Measurements from ENCODE around the gene MYO7A.

MYO7A gene

DNA sequence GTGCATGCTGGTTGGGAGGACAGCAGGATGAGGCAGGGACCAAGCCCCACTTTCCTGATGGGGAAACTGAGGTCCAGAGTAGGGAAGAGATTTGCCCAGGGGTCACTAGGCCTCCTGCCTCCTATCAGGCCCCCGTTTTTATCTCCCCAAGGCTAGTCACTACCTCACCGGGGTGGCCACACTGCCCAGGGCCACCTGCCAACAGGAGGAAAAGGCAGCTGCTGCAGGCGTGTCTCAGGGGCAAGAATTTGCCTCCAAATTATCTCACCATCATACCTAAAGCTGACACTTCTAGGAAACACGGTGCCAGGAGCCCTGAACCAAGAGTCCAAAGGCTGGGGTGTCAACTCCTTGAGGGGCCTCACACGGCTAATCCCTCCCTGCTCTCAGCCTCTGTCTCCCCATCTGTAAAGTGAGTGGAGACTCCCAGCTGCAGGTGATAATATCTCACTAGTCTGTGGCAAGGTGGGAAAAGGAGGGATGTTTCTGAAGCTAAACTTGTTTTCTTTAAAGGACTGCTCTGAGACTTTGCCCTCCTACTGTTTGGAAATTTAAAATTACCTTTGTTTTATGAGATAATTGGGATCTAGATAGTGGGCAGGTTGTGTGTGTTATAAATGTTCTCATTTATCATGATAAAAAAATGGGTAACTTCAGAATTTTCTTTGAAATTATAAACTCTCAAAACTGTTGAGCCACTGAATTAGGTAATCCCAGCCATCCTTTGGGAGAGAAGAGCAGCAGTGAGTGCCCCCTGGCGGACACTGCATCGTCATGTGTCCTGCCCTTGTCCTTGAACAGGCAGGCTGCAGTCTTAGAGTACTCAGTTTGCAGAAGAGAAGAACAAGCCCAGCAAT is 60.0 kb downstream of the MYO7A start:
- DNase-seq: peak; percentile 70

DNA sequence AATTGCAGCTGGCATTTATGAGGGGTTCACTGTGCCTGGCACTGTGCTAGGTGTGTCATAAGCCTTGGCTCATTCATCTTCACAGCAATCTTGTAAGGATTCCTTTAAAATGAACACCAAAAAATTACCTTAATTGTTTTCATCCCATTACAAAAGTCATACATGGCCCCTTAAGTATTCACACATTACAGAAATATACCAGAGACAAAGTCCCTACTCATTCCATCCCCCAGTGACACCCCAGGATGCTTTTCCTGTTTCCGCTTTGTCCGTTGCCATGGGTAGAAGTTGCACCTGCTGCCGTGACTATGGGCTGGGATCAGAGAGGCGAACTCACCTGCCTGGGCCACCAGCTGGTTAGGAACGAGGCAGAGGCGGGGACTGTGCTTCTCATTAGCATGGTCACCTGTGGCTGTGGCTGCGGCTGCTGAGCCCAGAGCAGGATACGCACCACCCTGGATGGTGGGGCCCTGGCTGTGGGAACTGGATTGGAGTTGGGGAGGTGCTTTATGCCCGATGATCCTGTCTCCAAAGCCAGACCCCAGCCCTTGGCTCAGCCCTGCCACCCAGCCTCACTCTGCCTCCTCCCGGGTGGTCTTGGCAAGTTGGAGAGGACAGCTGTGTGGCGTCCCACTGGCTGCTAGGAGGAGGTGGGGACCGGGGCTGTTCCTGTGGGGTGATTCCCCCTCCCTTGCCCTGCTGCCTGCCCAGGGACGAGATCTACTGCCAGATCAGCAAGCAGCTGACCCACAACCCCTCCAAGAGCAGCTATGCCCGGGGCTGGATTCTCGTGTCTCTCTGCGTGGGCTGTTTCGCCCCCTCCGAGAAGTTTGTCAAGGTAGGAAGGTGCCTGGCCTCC is 60.8 kb downstream of the MYO7A start:
- no peak for DNase-seq

DNA sequence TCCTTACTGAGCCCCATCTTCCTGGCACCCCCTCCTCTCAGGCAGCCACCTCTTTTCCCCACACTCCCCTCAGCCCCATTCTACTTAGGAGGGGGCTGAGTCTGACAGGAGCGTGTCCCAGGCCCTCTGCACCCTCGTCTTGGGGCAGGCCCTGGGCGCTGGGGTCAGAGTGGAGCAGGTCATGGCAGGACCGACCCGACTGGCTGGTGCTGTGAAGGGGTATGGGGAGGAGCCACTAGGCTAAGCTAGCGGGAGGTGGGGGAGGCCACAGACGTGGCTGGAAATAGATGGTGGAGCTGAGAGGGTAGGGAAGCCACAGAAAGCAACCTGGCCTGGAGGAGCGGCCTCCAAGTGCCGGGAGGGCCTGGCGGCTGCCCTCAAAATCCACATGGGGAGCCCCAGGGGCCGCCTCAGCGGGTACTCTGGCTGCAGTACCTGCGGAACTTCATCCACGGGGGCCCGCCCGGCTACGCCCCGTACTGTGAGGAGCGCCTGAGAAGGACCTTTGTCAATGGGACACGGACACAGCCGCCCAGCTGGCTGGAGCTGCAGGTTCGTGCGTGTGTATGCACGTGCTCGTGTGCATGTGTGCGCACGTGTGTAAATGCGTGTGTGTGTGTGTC is 61.7 kb downstream of the MYO7A start:
- no peak for DNase-seq

DNA sequence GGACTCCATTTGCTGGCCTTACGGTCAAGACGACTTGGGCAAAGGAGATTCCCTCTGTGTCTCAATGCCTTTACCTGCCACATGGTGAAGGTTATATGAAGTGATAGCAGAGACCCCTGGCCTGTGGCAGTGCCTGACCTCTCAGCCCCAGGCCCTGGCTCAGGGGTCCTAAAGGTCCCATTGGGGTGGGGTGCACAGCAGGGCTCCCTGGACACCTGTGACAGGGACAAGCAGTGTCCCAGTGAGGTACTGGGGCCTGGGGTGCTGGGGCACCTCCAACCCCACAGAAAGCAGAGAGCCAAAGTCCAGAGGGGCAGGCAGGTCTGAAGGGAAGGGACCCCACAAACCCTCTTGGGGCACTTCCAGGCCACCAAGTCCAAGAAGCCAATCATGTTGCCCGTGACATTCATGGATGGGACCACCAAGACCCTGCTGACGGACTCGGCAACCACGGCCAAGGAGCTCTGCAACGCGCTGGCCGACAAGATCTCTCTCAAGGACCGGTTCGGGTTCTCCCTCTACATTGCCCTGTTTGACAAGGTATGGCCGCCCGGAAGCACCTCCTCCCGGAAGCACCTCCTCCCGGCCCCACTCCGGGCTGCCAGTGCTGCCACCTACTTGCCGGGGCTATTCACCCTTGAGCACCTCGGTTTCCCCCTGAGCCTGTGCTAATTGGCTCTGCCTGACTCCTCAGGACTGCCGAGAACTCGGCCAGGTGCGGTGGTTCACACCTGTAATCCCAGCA is 62.5 kb downstream of the MYO7A start:
- DNase-seq: no peak

DNA sequence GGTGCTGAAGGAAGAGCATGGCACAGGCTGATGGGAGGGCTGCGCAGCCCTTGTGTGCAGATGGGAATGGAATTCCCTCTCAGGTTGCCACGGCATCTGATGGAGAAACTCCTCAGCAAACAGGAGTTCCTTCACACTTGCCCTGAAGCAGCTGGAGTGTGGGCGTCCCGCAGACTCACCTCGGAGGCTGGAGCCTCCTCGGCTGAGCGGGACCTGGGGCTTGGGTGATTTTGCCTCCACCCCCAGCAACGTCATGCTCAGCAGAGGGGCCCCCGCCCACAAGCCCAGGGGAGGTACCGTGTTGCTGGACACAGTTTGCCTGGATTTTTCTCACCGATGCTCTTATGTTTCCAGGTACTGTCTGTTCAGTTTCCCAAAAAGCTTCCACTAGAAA is 63.4 kb downstream of the MYO7A start:
- DNase-seq: no peak

DNA sequence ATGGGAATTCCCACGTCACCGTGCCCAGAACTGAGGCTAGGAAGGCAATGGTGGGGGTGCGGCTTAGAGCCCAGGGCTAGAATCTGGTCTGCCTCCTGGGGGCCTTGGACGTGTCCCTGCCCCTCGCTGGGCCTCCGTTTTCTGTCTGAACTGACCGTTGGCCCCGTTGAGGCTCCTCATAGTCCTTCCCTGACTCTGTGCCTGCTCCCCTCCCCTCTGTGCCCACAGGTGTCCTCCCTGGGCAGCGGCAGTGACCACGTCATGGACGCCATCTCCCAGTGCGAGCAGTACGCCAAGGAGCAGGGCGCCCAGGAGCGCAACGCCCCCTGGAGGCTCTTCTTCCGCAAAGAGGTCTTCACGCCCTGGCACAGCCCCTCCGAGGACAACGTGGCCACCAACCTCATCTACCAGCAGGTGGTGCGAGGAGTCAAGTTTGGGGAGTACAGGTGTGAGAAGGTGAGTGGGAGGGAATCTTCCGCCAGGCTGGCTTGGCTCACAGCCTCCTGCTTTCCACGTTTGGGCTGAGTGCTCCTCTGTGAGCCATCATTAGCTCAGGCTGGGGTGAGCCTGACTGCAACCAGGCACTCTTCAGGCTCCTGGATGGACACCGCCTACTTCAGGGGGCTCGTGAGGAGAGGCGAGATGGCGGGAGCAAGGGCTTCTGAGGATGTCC is 63.9 kb downstream of the MYO7A start:
- peak; percentile 3 for DNase-seq

DNA sequence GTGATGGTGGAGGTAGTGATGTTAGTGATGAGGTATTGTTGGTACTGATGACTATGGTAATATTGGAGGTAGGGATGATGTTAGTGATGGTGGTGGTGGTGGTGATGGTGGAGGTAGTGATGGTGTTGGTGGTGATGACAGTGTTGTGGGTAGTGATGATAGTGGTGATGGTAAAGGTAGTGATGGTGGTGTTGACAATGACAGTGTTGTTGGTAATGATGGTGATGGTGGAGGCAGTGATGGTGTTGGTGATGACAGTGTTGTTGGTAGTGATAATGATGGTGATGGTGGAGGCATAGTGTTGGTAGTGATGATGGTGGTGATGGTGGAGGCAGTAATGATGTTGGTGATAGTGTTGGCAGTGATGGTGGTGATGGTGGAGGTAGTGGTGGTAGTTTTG is 65.1 kb downstream of the MYO7A start:
- DNase-seq: no peak

DNA sequence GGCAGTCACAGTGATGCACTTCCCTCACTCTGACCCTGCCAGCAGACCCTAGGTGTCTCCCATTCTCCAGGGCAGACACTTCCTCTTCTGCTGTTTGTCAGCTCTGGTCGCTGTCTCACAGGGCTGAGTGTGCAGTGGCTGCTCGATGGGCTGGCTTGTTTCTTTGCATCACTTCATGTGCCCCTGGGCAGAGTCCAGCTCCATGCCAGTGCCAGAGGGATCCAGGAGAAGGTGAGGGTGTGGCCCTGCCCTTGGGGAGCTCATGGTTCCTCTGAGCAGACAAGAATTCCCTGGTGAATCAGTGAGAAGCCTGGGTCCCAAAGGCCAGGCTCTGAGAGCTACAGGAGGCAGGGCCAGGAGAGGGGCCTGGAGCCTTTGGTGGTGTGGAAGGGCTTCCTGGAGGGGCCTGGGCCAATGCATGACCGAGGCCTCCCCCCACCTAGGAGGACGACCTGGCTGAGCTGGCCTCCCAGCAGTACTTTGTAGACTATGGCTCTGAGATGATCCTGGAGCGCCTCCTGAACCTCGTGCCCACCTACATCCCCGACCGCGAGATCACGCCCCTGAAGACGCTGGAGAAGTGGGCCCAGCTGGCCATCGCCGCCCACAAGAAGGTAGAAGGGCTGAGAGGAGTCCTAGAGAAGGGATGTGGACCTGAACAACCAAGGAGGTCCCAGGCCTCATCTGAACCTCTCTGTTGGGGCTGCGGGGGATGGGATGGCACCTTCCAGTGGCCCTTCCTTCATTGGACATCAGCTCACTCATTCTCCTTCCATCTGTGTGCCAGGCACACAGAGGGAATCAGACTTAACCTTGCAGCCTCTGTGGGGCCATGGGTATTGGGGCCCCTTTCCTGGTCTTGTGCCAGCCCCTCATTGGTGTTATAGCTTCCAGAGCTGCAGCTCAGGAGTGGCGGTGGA is 66.1 kb downstream of the MYO7A start:
- DNase-seq: no peak

DNA sequence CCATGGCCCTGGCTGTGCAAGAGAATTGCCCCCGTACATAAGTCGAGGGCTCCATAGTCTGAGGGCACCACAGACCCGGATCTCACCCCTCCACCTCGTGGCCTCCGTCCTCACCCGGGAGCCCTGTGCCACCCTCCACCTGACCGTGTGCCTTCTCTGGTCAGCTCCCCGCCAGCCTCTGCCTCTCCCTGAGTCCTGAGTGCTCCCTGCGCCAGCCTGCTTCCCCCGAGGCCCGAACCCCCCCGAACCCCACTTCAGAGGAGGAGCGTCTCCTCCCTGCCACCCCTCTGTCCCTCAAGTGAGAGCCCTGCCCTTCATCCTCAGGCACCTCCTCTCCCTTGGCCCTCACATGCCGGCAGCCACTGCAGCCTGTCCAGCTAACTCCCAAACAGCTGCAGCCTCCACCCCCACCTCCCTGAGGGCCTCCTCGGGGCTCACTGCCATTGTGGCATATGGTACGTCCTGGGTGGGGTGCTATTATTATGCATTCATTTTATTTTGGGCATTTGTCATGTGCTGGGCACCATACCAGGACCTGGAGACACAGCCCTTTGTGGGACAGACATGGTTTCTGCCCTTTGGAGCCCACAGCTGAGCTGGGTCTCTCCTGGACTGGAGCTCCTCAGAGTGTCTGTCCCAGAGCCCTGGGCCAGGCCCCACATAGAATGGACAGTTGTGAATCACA is 67.2 kb downstream of the MYO7A start:
- DNase-seq: no peak

DNA sequence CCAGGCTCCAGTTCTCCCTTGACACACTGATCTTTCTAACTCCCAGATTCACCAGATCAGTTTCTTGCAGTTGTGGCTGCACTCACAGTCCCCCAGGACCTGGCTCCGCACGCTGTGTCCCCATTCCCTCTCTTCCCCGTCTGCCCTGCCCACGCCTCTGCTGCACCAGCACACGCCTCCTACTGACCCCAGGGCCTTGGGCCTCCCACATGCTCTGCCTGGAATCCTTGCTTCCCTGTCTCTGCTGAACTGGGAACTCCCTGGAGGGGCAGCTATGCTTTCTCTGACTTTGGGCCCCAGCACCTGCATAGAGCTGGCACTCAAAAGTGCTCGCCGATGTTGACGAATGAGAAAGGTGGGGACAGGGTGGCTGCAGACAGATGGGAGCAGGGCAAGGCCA is 68.9 kb downstream of the MYO7A start:
- DNase-seq: no peak

DNA sequence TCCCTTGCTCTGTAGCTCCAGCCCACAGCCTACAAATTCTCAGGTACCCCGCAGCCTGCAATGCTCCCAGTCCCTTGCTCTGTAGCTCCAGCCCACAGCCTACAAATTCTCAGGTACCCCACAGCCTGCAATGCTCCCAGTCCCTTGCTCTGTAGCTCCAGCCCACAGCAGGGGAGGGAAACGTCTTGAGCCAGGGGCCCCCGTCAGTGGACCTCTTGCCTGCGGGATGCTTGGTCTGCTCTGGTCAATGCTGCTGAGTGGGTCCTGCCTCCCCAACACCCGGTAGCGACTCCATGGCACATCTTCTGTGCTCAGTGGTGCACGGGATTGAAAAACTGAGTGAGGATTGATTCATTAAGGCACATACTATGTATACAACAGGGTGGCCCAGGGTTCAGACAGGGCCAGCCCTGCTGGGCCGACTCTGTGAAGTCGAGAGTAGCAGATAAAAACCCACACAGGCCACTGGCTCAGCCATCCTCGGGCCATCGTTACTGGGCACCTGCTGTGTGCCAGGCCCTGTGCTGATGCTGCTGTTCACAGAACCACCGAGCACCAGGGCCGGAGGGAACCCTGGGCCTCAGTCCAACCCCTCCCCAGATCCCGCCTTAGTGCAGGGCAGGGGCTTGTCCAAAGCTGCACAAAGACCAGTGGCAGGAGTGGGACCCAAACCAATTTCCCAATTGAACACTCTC is 69.7 kb downstream of the MYO7A start:
- DNase-seq: no peak

DNA sequence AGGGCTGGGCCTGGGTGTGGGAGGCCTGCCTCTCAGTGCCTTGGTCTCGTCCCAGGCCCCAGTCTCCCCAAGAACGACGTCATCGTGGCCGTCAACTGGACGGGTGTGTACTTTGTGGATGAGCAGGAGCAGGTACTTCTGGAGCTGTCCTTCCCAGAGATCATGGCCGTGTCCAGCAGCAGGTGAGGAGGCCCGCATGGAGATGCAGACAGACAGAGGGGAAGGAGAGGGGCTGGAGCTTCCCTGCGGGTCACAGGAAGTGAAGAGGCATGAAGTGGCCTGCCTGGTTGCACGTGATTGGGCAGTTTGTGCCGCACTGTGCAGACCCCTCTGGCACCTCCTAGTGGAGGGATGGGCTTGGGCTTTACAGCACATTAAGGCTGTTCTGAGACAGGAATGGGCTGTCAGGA is 70.4 kb downstream of the MYO7A start:
- peak; percentile 6 for DNase-seq

DNA sequence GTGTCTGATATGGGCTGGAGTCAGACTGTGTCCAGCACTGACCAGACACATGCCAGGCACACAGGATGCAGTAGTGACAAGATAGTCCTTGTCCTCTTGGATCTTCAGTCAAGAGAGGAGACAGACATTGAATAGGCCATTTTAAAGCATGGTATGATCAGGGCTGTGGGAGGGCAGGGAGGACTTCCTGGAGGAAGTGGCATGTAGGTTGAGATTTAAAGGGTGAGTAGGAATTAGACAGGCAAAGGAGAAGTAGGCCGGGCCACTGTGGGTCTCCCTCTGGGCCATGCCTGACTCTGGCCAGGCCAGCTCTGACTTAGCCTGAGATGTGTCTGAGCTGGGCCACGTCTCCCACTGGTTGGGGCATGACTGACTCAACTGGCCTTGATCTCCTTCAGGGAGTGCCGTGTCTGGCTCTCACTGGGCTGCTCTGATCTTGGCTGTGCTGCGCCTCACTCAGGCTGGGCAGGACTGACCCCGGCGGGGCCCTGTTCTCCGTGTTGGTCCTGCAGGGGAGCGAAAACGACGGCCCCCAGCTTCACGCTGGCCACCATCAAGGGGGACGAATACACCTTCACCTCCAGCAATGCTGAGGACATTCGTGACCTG is 71.2 kb downstream of the MYO7A start:
- DNase-seq: no peak

DNA sequence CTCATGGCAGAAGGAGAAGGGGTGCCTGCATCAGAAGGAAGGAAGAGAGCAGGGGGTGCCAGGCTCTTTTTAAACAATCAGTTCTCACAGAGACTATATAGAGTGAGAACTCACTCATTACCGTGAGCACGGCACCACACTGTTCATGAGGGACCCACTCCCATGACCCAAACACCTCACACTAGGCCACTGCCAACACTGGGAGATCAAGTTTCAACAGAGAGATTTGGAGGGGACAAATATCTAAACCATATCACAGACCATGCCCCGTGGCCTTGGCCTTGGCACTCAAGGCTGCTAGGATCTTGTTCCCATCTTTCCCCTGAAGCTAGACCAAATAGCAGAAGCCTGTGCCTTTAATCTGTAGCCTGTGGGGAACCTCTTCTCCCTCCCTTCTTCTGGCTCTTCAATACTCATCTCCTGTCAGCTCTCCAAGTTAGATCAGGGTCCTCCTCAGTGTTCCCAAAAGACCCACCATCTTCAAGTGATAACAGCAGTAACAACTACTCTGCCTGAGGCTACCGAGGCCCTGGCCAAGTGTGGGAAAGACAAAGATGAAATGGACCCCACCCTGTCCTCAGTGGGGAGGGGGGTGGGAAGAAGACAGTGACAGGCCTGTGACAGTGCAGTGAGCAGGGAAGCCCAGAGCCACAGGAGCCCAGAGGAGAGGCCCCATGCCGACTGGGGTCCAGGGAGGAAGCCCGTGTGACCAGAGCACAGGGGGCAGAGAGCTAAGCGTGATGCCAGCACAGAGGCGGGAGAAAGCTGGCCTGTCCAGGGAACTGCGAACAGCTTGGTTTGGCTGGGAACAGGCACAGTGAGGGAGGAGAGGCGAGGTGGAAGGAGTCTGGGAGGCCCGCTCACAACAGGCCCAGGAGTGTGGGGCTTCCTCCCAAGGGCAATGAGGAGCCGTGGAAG is 72.6 kb downstream of the MYO7A start:
- DNase-seq: no peak

DNA sequence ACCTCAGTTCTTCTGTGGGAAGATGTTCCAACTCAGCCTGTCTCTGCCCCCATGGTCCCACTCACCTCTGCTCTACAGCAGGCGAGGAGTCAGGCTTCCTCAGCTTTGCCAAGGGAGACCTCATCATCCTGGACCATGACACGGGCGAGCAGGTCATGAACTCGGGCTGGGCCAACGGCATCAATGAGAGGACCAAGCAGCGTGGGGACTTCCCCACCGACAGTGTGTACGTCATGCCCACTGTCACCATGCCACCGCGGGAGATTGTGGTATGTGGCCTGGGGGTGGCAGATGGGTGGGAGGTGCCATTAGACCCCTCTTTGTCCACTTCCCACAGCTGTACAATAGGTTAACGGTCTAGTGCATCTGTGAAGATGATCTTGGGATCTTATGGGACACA is 73.3 kb downstream of the MYO7A start:
- DNase-seq: no peak

DNA sequence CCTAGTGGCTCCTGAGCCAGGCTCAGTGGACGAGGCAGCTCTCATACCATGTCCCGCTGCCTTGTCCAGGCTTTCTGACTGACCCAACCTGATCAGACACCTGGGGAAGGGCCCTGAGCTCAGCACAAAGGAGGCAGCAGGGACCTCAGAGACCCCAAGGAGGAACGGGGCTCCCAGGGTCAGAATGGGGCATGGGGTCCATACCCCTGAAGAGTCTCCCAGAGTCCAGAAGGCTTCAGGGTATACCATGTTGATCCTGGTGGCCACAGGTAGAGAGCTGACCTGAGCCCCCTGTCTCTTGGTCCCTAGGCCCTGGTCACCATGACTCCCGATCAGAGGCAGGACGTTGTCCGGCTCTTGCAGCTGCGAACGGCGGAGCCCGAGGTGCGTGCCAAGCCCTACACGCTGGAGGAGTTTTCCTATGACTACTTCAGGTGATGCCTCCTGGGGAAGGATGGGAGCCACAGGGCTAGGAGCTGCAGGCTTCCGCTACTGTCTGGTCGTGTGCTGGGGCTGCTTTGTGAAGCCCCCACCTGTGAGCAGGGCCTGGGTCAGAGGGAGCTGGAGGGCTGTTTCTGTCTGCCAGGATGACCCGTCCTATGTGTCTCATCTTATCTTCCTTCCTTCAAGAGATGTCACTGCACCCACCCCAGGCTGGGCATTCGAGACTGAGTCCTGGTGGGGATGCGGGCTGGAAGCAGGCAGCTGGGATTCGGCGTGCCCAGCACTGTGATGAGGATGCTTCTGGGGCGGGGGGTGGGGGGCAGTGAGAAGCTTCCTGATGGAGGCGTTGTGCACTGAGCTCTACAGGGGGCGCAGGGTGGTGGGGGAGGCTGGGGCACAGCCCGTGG is 74.2 kb downstream of the MYO7A start:
- DNase-seq: no peak
